GM21515 (cell line): Measurements from ENCODE around the gene MAST4.

Experiments used
- ATAC-seq: cut with Tn5 transposase; IDR thresholded peaks from one replicate; pipeline ENCODE4 v1.9.1; 2021; ENCODE audit not compliant: unreplicated experiment

MAST4 gene

GRCh38 chr5:66644111-66644510 is 47.9 kb downstream of the MAST4 start:
- ATAC-seq: no peak

- no peak for ATAC-seq
These were observed 48.8 kb downstream of the MAST4 start for GRCh38 chr5:66645039-66645438.

GRCh38 chr5:66646570-66646969 is 50.4 kb downstream of the MAST4 start:
- ATAC-seq: no peak

- no peak for ATAC-seq
These were observed 51.1 kb downstream of the MAST4 start for GRCh38 chr5:66647146-66647856.

- no peak for ATAC-seq
These were observed 56.6 kb downstream of the MAST4 start for GRCh38 chr5:66652818-66653217.

GRCh38 chr5:66653325-66653724 is 57.1 kb downstream of the MAST4 start:
- ATAC-seq: no peak

- no peak for ATAC-seq
These were observed 59.5 kb downstream of the MAST4 start for GRCh38 chr5:66655395-66656324.

- ATAC-seq: no peak
These were observed 62.3 kb downstream of the MAST4 start for GRCh38 chr5:66658516-66658915.

- no peak for ATAC-seq
These were observed 63.6 kb downstream of the MAST4 start for GRCh38 chr5:66659780-66660179.

- no peak for ATAC-seq
These were observed 64.2 kb downstream of the MAST4 start for GRCh38 chr5:66660396-66660795.

GRCh38 chr5:66661149-66661548 is 65.0 kb downstream of the MAST4 start:
- no peak for ATAC-seq

GRCh38 chr5:66666778-66667177 is 70.6 kb downstream of the MAST4 start:
- ATAC-seq: no peak

GRCh38 chr5:66669086-66669861 is 73.1 kb downstream of the MAST4 start:
- no peak for ATAC-seq

GRCh38 chr5:66669862-66670195 is 73.6 kb downstream of the MAST4 start:
- ATAC-seq: no peak

GRCh38 chr5:66671305-66671704 is 75.1 kb downstream of the MAST4 start:
- ATAC-seq: no peak

- no peak for ATAC-seq
These were observed 78.6 kb downstream of the MAST4 start for GRCh38 chr5:66674802-66675201.

GRCh38 chr5:66675406-66675805 is 79.2 kb downstream of the MAST4 start:
- no peak for ATAC-seq

- no peak for ATAC-seq
These were observed 84.0 kb downstream of the MAST4 start for GRCh38 chr5:66680221-66680620.

- ATAC-seq: no peak
These were observed 84.6 kb downstream of the MAST4 start for GRCh38 chr5:66680804-66681203.

- no peak for ATAC-seq
These were observed 88.5 kb downstream of the MAST4 start for GRCh38 chr5:66684663-66685062.

GRCh38 chr5:66689522-66690220 is 93.5 kb downstream of the MAST4 start:
- ATAC-seq: no peak
